ENCODE results near the gene SNTG2.
A peak's percentile ranks its signal among the peaks of the same experiment; 100 is the strongest.
"Not testable (repeated sequence)": the region's sequence is repeated elsewhere in the genome, so short reads cannot be mapped to it uniquely, and the experiment has no call there.

The SNTG2 gene

DNA sequence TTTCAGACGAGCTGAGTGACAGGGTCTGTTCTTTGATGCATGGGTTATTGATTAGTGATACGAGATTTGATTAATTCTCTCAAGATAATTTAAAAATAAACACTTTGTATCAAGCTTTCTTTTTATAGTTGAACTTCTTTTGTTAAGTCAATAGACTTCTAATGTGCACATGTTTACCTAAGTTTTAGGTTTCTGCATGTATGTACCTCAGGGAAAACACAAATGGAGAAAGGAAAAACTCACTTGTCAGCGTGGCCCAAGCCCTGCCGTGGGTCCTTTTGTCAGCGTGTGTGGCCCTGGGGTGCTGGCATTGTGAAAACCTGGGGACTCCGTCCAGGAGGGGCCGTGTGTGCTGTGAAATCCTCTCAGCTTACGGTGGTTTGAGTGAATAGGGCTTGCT is 153.7 kb downstream of the SNTG2 start:
- no peak for DNase-seq

DNA sequence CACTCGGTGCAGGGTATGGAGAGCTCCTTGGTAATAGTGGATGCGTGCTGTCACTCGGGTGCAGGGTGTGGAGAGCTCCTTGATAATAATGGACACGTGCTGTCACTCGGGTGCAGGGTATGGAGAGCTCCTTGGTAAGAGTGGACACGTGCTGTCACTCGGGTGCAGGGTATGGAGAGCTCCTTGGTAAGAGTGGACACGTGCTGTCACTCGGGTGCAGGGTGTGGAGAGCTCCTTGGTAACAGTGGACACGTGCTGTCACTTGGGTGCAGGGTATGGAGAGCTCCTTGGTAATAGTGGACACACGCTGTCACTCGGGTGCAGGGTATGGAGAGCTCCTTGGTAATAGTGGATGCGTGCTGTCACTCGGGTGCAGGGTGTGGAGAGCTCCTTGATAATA is 155.7 kb downstream of the SNTG2 start:
- not testable (repeated sequence) for DNase-seq

DNA sequence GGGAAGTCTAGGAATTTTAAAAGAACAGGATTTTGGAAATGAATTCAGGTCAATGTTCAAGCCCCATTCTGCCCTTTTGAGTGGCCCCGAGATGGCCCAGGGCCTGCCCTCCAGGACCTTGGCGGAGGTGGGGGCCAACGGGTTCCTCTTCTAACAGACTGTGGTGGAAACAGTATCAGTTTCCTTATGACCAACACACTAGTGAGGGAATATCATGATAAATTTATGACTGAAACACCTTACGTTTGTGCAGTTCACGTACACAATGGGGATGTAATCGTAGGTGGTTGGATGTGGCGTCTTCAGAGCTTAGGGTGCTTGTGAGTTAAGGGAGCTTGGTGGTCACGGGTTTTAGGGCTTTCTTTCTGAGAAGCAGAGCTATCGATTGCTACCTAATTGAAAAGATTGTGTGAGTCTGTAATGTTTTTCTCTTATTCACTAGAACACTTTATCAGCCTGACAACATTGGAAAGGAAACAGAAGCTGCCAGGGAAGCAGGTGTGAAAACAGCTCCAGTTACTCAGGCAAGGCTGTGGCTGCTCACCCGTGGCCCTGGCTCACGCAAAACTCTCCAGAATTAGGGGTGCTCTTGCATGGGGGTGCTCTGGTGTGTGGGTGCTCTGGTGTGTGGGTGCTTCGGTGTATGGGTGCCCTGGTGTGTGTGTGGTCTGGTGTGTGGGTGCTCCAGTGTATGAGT is 165.3 kb downstream of the SNTG2 start:
- no peak for DNase-seq

DNA sequence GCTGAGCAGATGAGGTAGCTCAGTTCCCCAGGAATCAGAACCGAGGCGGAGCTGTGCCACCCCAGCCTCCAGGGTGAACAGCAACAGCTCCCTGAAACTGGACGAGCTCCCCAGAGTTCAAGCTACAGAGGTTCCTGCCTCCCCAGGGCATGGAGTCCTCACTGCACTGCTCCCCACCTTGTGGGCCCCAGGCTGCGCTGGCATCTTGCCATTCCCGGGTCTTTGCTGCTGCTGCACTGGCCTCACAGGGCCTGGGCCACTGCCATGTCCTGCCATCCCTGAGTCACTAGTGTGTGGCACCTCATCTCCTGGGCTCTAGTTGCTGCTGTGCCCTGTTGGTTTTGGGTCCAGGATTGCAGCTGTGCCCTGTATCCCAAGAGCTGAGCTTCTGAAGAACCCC is 166.9 kb downstream of the SNTG2 start:
- no peak for DNase-seq

DNA sequence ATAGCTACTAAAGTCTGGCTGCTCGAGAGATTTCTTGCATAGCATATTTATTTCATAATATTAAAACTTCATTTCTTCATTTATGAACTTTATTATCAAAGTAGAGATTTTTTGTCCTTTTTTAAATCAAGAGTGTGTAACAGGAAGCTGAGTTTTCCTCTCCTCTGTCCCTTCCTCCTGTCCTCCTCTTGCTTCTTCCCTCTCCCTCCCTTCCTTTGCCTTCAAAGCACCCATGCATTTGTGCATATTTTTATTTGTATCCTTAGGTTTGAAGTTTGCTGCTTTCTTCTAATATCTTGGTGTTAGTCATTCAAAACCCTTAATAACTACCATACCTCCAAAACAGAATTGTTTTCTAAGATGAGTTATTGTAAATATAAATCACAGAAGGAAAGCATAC is 174.6 kb downstream of the SNTG2 start:
- DNase-seq = no peak

DNA sequence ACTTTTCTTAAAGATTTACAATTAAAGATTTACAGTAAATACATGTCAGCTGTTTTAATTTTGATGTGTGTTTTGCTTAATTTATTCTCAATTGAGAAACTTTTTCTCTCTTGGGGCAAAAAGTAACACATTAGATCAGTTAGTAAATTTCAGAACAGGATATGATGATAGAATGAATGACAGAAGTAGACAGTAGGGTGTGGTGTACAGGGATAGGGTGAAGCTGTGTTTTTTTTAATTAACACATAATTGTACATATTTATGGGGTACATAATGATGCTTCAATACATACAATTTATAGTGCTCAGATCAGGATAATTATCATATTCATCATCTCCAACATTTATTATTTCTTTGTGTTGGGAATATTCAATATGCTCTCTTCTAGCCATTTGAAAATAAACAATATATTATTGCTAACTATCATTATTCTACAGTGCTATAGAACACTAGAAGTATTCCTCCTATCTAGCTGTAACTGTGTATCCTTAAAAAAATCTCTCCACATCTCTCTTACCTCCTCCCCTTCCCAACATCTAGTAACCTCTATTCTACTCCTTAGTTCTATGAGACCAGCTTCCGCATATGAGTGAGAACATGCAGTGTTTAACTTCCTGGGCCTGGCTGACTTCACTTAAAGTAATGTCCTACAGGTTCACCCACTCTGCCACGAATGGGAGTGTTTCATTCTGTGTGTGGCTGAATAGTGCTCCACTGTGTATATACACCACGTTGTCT is 175.2 kb downstream of the SNTG2 start:
- no peak for DNase-seq

DNA sequence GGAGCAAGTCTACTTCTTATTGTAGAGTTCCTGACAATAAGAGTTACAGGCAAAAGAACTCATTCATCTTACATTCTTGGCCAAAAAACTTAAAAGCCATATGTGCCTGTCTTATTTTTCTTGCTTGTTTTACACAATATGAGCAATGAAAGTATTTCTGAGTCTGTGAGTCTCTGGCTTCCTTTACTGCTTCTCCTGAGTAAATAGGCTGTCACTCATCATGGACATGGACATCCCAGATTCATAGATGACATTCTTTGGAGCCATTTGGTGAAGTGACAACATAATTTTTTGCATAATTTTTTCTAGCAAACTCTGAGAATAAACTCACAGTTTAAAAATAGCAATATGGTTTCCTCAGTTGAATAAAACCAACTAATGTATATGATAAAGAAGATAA is 179.3 kb downstream of the SNTG2 start:
- no peak for DNase-seq

DNA sequence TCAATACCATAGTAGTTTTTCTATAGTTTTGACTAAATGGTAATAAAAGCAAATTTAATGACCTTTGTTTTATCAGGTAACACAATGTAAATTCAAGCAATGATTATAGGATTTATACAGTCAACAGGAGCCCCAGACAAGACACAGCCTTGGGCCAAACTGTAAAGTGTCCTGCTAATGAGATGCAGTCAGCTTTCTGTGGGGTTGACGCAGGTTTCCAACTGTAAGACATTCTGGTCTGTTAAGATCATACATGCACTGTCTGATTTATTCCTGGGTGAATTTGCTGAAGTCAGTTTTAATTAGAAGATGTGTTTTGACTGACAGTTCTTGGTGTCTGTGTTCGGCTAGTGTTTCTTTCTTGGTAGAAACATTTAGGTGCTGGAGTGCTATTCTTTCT is 180.3 kb downstream of the SNTG2 start:
- no peak for DNase-seq

DNA sequence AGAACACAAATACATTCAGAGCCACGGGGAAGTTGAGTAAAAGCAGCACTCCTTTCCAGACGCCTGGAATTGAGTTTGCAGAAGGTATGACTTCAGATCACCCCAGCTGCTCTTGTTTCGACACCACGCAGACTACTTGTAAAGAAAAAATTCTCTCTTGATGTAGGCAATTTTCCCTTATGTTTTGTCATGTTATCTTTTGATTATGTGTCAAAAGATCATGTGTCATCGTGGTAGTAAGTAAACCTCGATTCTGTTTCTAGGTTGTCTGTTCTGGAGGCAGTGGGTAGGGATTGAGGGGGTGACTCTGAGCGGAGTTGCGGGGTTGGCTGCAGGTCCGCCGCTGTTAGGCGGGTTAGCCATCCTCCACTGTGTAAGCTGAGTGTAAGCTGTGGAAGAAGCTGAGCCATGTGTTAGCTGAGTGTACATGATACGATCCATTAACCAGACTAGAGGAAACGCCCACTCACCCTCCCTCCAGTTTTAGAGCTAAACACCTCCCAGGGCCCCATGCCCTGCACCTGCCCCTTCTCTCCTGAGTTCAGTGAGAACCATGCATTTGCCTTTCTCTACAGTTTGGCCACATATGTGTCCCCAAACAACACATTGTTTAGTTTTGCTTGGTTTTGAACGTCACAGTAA is 181.8 kb downstream of the SNTG2 start:
- DNase-seq = no peak

DNA sequence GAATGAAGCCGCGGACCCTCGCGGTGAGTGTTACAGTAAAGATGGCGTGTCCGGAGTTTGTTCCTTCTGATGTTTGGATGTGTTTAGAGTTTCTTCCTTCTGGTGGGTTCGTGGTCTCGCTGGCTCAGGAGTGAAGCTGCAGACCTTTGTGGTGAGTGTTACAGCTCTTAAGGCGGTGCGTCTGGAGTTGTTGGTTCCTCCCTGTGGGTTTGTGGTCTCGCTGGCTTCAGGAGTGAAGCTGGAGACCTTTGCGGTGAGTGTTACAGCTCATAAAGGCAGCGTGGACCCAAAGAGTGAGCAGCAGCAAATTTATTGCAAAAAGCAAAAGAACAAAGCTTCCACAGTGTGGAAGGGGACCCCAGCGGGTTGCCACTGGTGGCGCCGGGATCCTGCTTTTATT is 183.2 kb downstream of the SNTG2 start:
- not testable (repeated sequence) for DNase-seq

DNA sequence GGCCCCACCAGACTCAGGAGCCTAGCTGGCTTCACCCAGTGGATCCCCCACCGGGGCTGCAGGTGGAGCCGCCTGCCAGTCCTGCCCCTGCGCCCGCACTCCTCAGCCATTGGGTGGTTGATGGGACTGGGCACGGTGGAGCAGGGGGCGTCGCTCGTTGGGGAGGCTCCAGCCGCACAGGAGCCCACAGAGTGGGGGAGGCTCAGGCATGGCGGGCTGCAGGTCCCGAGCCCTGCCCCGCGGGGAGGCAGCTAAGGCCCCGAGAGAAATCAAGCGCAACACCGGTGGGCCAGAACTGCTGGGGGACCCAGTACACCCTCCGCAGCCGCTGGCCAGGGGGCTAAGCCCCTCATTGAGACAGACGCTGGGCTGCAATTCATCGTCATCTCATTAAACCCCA is 184.0 kb downstream of the SNTG2 start:
- DNase-seq = no peak

DNA sequence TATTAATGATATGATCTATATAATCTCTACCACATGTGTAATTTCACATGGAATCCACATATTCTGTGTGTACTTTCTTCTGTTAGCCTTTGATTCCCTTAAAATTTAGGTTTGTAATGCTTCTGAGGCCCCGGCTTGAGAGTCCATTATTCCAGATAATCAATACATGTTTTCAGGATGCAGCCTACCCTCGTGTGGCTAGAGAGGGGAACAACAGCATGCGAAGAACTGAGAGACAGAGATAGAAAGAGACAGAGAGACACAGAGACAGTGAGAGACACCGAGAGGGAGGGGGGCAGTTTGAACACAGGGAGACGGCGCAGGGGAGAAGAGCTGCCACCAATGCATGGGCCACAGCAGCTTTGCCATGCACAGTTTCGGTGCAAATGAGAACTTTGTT is 185.4 kb downstream of the SNTG2 start:
- DNase-seq = no peak

DNA sequence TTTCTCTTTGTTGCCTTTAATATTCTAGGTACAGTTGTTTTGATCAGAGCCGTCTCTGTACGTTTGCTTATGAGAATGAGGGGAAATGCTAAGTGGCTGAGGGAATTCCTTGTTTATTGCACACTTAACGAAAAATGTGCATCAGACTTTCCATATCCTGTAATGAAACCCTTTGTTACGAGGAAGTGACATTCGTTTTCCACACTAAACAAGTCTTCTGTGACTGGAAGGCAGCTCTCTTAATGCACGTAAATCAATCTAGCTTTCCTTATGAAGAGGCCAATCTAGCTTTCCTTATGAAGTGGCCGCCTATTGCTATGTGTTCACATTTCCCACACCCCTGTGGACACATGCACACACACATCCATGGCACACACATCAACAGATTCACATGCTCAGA is 186.2 kb downstream of the SNTG2 start:
- no peak for DNase-seq

DNA sequence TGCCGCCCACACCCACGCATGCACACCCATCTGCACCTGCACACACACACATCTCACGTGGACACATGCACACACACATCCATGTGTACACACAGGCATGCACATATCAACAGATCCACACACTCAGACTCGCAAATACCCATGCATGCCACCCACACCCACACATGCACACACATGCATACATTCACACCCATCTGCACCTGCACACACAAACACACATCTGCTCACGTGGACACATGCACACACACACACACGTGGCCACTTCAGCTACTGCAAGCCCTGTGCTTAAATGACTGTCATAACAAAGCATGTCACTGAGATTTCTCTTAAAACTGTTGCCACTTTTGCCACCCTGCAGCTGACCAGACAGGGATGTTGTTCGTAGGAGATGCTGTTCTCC is 186.6 kb downstream of the SNTG2 start:
- no peak for DNase-seq

DNA sequence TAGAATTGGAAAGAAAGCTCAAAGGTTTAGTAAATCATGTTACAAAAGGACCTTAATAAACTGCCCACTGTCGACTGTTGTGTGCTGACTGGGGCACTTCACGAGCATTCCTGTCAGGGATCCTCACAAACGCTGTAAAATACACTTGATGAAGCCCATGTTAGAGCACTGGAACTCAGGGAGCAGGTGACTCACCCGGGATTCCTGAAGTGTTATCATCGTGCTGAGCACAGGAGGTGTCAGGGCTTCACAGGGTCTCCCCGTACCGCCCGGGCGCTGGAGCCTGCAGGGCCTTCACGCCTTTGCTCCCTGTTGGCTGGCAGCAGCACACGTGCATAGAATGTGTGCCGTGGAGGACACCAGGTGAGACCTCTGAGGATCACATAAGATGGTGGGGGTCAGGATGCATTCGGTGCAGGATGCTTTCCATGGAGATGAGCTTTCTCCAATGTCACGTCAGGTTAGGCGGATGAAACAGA is 187.3 kb downstream of the SNTG2 start:
- DNase-seq = no peak

DNA sequence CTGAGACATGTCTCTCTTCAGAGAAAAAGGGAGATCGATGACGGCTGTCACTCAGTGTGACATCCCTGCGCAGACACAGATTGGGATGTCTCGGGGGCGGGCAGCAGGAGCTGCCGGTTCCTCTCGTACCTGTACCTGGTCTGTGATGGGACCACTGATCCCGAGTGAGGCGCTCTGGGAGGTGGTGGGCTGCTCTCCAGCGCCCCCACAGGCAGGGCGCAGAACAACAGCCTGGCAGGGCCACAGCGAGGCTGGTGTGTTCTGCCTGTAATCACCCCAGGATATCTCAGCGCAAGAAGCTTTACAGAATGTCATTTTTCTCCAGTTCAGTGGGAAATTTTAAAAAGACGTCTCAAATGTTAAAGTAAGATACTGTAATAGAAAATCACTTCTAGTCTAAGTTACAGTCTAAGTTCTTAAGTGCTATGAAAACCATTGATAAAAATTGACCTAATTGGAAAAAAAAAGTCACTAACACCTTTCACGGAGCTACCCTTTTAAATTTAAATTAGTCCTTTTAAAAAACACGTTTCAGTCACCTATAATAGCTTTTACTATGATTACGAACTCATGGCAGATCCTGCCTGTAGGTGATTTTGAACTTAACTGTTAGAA is 189.8 kb downstream of the SNTG2 start:
- peak; percentile 18 to 47 for DNase-seq

DNA sequence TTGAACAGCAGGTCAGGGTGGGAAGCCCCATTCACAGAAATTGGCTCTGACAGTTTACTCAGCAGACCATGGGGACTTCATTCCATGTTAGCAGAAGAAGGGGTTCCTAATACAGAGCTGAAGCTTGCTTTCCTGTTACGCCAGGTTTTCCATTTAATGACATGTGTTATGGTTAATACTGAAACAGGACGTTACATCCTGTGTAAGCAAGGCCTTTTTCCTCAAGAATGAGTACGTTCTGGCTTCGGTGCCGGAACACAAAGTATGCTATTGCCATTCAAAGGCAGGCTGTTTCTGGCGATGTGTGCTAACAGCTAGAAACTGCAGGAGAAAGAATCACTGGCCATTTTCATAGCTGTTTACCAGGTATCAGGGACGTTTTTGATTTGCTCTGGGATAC is 190.4 kb downstream of the SNTG2 start:
- no peak for DNase-seq

DNA sequence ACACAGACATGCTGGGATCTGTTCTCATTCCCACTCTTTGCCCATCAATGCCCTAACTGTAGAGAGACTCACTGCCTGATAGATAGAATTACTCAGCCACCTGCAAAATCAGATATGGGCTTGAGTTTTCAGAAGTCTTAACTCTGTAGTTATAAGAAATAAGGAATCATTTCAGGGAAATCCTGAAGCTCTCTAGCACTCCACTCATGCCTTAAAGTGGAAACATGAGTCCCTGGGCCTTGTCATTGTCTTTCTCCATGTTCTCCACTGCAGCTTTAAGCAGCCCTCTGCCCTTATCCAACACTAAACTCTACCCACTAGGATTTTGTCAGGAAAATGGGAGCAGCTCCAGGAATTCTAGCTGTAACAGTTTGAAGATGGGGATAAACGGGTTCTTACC is 192.5 kb downstream of the SNTG2 start:
- no peak for DNase-seq

DNA sequence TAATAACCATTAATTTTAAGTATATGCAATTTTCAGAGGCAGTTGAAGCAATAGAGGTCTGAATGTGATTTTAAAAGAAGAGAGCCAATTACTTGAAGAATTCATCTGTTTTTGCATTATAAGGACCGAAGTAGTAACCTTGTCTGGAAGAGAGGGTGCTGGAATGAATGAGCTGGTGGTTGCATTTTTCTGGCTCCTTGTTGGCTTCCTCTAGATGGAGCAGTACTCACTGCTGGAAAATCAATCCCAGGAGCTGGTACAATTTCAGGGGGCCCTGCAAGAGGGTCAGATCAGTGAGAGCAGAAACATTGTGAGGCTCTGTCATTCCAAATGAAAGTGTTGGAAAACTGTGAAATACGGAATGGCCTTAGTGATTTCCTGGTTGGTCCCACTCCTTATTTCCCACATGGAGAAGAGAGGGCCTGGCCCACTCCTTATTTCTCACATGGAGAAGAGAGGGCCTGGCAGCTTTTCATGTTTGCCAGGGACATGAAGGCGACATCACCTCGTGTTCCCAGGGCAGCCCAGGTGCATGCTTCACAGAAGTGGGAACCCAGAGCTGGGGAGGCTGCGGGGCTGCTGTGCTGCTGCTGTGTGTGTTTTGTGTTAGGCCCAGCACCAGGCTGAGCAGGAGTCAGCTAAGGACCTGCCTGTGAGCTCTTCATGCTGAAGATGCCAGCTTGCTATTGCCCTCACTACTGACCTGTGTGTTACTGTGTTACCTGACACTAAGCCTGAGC is 197.4 kb downstream of the SNTG2 start:
- no peak for DNase-seq

DNA sequence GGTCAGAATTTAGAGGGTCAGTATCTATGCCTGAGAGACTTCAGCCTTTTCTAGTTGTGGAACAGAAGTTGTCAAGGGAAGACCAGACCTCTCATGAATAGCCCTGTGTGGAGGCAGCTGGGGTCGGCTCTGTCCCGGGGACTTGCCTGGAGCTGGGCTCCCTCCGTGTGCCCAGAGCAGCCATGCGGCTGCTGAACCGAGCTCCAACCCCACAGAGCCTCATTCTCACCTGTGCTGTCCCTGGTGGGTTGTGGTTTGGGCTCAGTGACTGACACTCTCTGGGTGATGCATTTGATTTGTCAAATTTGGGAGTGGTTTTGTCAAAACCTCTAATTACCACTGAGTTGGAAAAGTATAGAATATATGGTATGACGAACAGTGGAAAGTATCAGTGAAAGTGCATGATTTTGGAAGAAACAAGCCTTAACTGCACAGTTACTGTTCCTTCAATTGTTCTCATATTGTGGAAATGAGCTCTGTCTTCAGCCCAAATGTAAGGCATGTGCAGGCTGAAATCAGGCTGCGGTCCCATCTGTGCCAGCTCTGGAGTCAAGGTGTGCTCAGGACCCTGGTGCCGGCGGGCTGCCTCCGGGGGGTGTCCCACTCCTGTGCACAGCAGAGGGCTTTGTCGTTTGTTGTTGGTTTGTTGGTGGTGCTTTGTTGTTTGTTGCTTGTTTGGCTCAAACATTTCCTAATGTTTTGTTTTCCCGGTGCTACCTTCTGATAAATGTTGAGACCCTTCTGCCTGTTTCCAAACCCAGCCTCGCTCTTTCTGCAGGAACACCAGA is 200.3 kb downstream of the SNTG2 start:
- DNase-seq = no peak

DNA sequence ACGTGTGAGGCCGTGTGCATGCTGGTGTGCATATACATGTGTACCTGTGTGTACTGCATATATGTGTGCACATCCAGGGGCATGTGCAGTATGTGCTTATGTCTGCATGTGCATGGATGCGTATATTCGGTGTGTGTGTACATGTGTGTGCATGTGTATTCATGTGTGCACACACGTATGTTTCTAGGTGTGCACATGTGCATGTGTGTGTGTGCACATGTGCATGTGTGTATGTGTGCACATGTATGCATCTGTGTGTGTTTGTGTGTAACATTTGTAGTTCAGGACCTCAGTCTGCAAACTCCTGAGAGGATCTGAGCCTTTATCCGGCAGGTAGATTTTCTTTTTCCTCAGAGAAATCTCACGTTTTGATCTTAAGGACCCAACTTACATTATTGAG is 201.7 kb downstream of the SNTG2 start:
- DNase-seq = no peak

DNA sequence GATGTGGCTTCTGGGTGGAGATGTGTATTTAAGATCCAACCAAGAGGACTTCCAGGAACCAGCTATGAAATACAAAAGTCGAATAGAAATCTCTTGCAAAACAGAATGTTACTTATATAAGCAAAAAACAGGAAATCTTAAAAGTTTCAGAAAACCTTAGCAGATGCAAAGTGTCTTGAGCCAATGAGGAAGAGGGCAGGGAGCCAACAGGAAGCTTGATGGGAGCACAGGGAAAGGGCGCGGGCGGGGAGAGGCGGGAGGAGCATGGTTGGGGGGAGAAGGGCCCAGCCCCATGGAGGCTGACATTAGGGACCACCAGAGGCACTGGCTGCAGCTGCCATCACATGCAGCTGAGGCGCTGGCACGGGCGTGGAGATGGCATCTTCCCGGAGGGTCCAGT is 203.3 kb downstream of the SNTG2 start:
- DNase-seq = no peak
